Cerebellar cortex (tissue), 1 donor: Measurements from ENCODE around the gene FGD4.
"Not testable (repeated sequence)": the region's sequence is repeated elsewhere in the genome, so short reads cannot be mapped to it uniquely, and the experiment has no call there.

ENCODE experiments used
- DNase-seq: peaks from one replicate; pipeline ENCODE4 v3.0.0-alpha.2; 2015; ENCODE audit warnings: low spot score

The FGD4 gene

GRCh38 chr12:32494656-32495055 lies 95.3 kb downstream of the FGD4 start:
- no peak for DNase-seq

DNA sequence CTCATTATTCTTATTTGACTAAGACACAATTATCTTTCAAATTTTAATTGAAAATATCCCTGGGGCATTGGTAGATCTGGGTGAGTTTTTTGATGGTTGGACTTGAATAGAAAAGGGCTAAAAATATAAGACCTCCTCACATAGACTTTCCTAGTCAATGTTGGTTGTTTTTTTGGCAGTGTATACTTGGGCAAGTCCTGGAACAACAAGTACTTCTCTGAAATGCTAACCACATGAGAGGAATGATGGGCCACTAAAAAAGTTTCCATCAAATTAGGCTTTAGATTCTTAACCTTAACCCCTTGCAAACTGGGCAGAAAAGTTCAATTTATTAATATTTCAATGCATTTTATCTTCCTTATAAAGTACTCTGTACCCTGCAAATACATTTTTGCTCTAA lies 97.6 kb downstream of the FGD4 start:
- DNase-seq, result no peak

DNA sequence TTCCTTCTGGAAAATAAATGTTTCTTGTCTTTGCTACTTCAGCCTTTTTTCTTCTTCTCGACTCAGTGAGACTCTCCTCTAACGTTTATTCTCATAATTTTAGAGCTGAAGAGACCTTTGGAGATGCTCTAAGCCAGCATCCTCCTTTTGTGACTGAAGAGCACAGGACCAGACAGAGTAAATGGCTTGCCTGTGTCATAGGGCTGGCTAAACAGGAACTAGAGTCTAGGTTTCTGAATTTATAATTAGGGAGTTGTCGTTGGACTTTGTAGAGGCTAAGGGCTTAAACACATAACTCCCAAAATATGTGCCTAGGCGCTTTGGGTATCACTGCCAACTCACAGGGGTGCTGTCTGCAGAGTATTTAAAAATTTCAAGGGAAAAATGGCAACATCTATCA lies 98.5 kb downstream of the FGD4 start:
- no peak for DNase-seq

GRCh38 chr12:32499048-32499447 lies 99.7 kb downstream of the FGD4 start:
- DNase-seq, result no peak

DNA sequence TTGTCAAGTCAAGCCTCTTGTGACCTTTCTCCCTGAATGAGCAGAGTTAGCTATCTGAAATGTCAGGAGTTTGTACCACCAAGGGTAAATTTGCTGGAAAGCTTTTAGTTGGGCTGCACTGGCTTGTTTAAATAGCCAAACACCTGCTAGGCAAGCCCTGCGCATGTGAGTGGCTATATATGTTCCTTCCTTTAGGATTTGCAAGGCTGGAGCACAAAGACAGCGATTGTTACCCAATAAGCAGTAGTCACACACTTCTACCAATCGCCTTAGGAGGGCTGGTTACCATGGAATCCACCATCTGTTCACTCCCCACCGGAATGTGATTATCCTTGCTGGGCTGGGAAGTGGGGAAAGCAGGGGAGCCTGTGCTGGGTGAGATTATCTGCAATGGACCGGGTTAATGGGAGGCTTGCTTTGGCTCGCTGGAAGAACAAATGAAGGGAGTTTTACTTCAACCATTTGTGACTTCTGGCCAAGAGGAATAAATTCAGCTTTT lies 102.5 kb downstream of the FGD4 start:
- peak; percentile 85 for DNase-seq

- peak; percentile 24 for DNase-seq
These were observed 103.5 kb downstream of the FGD4 start for GRCh38 chr12:32502693-32503502.

DNA sequence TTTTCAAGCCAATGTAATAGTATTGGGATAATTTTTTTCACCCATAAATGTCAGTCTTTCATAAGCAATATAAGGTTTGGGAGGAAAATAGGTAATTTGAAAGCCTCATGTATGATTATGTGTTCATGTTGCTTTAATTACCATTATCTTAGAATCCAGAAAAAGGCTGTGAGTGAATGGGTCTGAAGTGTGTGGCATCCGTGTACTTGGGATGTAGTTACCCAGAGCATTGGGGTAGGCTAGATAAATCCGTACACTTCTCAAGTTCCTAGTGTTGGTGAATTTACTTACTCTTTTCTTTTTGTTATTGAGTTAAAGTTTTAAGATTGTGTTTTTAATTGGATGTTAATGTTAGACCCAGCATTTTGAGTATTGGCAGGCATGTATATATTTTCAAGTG lies 104.4 kb downstream of the FGD4 start:
- DNase-seq, result no peak

DNA sequence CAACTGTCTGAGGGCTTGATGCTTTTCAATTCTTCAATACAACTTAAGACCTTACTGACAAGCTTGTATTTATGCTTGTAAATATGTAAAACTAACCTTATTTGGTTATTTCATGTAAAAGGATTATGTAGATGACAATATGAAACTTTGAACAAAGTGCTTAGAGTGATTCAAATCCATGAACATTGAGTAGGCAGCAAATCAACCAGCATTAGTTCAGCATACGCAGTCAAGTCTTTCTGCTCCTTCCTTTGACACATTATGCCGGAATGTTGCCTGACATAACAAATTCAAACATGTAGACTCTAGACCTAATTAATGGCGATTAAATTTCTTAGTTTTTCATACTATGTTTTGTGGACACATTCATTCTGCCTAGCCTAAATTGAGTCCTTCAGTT lies 105.2 kb downstream of the FGD4 start:
- no peak for DNase-seq

DNA sequence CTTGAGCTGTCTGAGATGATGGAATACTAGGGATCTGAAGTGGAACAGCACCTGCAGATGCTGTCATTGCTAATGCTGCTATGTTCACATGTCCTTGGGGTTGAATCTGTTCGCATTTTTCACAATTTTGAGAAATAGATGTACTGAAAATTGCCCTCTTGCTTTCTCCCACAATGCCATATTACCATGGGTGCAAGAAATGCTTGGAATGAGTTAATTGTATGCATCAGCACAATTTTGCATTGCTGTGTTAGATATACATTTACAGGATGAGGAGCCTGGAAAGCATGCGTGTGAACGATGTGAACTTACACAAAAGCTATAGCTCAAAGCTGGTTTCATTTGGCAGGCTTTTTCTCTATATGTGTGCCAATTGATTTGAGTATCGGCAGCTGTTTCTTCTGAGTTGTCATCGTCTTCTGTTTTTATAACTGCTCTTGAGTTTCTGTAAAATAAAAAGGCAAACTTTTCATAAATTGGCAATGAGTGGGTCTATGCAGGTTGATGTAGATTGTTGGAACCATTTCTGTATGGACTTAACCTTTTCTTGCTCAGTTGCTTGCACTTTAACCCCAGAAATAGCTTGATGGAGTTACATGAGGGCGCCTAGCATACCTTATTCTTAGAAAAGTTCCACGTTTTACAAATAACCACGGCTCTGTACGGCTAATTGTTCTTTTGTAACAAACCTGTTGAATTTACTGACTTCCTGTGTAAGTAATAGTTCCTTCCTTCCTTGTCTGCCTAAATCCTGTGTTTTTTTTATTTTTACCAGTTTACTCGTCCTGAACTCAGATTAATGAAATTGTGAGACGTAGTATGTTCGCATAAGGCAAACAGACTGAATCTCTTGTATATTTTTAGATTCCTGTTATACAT lies 105.9 kb downstream of the FGD4 start:
- DNase-seq, result no peak

DNA sequence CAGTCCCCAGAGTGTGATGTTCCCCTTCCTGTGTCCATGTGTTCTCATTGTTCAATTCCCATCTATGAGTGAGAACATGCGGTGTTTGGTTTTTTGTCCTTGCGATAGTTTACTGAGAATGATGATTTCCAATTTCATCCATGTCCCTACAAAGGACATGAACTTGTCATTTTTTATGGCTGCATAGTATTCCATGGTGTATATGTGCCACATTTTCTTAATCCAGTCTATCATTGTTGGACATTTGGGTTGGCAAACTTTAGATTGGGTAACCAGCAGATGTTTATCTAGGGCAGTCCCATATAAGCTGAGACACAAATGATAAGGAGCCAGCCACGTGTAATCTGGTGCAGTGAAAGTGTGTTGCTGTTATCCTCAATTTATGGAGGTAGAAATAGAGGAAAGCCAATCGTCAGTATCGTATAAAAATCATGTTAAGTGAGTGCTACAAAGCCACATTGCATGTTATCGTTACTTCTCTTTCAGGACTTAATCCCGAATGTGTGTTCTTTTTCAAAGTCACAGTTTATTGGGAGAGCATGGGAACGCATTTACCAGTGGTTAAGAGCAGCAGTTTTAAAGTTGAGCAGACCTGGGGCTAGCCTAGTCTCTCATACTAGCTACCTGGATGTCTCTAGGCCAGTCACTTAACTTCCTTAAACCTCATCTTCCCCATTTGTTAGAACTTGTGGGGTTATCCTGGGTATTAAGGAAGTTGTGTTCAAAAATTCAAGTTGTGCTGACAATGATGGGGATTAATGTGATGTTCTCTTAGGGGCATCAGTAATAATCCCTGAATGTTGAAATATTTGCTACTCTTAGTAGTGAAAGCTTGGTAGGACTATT lies 108.0 kb downstream of the FGD4 start:
- not testable (repeated sequence) for DNase-seq

- no peak for DNase-seq
These were observed 108.6 kb downstream of the FGD4 start for GRCh38 chr12:32507942-32508320.

- DNase-seq, result no peak
These were observed 109.3 kb downstream of the FGD4 start for GRCh38 chr12:32508626-32509025.

GRCh38 chr12:32509328-32510091 lies 110.2 kb downstream of the FGD4 start:
- DNase-seq, result no peak

DNA sequence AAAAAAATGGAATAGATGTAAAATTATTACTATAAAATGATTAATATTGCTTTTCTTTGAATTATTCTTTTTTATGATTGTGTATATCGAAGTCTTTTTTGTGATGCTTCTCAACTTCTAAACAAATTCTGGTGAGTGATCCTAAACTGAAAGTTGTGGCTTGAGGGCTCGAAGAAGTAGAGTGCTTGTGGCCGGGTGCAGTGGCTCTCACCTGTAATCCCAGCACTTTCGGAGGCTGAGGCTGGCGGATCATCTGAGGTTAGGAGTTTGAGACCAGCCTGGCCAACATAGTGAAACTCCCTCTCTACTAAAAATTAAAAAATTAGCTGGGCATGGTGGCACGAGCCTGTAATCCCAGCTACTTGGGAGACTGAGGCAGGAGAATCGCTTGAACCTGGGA lies 112.6 kb downstream of the FGD4 start:
- DNase-seq, result not testable (repeated sequence)

- no peak for DNase-seq
These were observed 113.0 kb downstream of the FGD4 start for GRCh38 chr12:32512379-32512778.

GRCh38 chr12:32512910-32513309 lies 113.6 kb downstream of the FGD4 start:
- no peak for DNase-seq

GRCh38 chr12:32515137-32515873 lies 115.9 kb downstream of the FGD4 start:
- DNase-seq, result no peak

GRCh38 chr12:32516230-32516629 lies 116.9 kb downstream of the FGD4 start:
- DNase-seq, result no peak

DNA sequence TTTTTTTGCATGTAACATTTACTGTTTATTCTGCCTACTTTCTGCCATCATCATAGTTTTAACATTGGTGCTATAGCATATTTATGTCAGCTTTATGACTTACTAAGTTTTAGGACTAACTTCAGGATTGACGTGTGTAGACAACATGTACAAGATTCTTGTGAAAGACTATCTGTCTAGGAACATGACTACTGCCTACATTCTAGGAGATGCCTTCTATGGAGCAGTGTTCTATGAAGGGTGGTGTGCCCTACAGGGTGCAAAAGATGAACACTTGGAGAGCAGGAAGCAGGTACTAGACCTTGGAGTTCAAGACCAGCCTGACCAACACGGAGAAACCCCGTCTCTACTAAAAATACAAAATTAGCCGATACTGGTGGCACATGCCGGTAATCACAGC lies 118.6 kb downstream of the FGD4 start:
- no peak for DNase-seq

DNA sequence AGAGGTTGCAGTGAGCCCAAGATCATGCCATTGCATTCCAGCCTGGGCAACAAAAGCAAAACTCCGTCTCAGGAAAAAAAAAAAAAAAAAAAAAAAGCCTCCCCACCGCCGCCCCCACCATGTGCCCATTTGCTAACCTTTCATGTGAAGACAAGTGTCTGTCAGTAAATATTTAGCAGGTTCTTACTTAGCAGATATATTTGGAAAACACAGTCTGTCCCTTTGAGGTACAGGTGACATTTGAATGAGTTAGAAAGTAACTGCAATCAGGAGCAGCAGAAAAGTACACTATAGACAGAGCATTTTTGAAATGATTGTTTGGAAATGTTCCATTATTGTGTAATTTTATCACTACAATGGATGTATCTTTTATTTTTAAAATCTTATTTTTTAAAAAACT lies 119.7 kb downstream of the FGD4 start:
- no peak for DNase-seq
